Astrocyte (in vitro differentiated cells and primary cell): Measurements from ENCODE around the gene COL16A1.

Source experiments
- EZH2 ChIP-seq: IDR thresholded peaks from 2 replicates; pipeline ENCODE4 v1.6.1; 2012; ENCODE audit warnings: mild to moderate bottlenecking, low read length, inconsistent platforms; ENCODE audit not compliant: insufficient read depth
- TF ChIP-seq, protein P1 (sequence below): IDR thresholded peaks from 2 replicates; pipeline ENCODE4 v1.5.1; 2011; ENCODE audit warnings: low read depth, mild to moderate bottlenecking, inconsistent platforms, low read length, moderate library complexity; ENCODE audit not compliant: insufficient read depth

DNA sequence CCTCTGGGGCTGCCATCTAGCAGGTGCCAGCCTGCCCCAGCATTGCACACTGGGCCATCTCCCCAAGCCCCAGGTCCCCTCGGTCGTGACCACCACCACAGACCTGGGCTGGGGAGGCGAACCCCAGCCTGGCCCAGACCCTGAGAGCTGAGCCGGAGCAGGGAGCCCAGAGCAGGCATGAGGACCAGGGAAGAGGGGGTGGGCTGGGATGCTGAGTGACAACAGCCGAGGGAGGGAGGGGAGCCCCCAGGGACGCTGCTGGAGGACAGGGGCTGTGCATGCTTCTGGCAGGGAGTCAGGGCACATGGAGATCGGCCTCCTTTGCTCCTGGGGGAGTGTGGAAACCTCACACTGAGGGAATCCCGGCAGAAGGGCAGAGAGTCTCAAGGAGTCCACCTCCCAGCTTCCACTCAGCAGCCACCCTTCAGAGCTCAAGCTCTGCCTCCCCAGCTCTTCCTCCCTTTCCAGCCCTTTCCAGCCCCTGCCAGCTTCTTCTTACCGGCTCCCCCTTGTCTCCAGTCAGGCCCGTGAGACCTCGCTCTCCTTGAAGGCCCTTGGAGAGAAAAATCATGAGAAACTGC, 35.4 kb downstream of the COL16A1 start:
- TF ChIP-seq, protein P1, sequence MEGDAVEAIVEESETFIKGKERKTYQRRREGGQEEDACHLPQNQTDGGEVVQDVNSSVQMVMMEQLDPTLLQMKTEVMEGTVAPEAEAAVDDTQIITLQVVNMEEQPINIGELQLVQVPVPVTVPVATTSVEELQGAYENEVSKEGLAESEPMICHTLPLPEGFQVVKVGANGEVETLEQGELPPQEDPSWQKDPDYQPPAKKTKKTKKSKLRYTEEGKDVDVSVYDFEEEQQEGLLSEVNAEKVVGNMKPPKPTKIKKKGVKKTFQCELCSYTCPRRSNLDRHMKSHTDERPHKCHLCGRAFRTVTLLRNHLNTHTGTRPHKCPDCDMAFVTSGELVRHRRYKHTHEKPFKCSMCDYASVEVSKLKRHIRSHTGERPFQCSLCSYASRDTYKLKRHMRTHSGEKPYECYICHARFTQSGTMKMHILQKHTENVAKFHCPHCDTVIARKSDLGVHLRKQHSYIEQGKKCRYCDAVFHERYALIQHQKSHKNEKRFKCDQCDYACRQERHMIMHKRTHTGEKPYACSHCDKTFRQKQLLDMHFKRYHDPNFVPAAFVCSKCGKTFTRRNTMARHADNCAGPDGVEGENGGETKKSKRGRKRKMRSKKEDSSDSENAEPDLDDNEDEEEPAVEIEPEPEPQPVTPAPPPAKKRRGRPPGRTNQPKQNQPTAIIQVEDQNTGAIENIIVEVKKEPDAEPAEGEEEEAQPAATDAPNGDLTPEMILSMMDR = no peak
- no peak for TF ChIP-seq EZH2
